HG03439 (cell line): ENCODE data around the gene FBN1.
A peak's percentile ranks its signal among the peaks of the same experiment; 100 is the strongest.

Source experiments
- ATAC-seq: cut with Tn5 transposase; IDR thresholded peaks from one replicate; pipeline ENCODE4 v1.9.1; 2021; ENCODE audit warnings: mild to moderate bottlenecking, moderate library complexity; ENCODE audit not compliant: unreplicated experiment

FBN1 gene

GRCh38 chr15:48652510-48653076, 7.1 kb upstream of the FBN1 start:
- ATAC-seq = no peak

DNA sequence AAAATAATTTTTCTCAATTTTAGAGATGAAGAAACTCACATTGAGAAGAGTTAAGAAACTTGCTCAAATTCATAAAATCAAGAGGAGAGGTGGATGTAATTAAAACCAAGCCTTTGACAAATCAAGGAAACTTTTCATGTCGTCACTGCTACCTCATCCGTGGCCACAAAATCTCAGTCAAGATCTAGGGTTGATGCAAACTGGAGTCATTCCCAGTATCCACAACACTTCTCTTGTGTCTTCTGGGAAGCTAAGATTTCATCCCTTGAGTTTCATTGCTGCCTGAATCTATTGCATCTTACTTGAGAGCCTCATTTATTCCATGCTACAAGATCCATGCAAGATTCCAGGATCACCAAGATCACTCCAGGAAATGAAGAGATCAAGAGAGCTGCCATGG, 5.4 kb upstream of the FBN1 start:
- no peak for ATAC-seq

- ATAC-seq = no peak
Measured at GRCh38 chr15:48647962-48648361, 2.5 kb upstream of the FBN1 start.

DNA sequence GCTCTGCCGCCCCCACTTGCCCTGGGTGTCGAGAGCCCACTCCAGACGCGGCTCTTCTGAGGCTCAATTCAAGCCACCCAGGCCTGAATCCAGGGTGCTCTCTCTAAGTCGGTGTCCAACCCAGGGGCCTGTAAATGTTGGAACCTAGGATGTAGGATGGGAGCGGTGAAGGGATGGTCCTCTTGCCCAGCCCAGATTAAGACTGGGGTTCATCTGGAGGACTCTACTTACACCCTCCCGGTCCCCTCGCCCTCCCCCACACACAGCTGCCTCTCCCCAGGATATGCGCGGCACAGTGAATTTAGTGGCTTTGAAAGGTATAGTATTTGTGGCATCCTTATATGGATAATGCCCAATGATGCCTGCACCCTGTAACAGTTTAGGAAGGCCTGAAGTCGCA, 822 bp upstream of the FBN1 start:
- ATAC-seq = no peak

GRCh38 chr15:48644827-48645557, 517 bp downstream of the FBN1 start:
- ATAC-seq = peak; percentile 53

DNA sequence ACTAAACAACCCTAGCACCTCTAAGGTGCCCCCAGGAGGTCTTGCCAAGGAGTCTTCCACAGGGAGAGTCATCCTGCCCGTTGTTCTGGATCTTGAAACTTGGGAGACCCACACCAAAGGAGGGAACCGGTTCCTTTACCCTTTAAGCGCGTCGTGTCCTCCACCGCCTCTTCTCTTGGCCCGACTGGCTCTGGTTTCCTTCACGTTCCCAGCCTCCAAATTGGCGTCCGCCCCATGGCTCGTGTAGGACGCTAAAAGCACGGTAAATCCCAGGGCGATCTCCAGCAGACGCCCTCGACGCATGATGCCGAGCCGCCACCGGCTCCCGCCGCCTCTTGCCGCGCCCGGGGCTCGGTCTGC, 1.1 kb downstream of the FBN1 start:
- no peak for ATAC-seq

DNA sequence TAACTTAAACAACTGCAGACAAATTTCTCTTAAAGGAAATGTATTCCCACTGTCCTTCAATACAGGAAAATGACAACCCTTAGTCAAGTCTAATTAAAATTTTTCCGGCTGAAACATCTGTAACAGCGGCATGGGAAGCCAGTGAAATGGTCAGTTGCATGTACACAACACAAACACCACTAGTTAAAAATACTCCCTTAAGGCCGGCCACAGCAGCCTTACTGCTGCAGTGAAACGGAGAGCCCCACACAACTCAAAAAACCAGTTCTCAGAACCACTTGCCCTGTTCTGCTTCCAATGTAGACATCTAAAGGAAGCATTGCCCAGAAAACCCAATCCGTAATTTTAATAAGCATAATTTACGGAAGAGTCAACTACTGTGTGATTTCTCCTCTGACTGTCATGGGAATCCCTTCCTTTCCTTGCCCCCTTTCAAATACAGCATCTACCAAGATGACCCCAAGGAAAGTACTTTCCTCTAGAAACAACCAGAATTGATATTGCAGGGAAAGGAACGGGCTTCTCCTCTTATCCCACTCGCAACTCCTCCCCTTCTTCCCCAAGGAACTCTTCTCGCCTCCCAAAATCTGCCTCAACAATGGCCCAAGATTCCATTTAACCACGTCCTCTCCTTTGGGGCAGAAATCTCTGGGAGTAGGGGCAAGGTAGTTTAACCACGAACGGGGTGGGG, 1.6 kb downstream of the FBN1 start:
- no peak for ATAC-seq

DNA sequence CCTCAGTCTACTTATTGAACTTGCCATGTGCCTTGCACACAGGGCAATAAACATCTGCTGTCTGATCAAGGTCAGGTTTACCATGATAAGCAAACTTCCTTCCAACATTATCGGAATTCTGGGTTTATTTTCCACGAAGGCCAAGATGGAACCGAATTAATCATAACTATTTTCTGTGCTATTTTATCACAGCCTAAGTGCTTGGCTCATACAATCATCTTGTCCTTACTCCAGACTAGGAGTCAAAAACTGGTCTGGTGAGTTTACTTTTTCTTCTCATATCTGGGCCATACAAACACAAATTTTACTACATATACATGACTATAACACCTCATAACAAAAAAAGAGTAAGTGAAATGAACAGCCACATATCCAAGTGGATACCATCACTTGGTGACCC, 2.3 kb downstream of the FBN1 start:
- no peak for ATAC-seq

DNA sequence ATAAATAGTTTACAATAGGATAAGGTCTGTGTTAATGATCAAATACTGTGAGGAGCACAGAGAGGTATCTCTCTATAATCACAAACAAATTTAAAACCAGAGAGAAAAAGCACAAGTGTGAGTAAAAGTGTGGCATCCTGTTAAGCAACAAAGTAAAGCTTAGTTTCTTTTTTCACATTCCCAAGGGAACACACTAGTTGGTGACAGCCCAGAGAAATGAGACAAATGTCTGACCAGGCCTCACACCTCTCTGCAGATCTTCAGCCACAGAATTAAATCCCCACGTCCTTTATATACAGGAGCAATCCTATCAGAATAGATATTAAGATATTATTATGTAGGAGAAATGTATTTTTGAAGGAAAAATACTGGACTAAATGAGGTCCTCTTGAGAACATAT, 2.7 kb downstream of the FBN1 start:
- no peak for ATAC-seq

DNA sequence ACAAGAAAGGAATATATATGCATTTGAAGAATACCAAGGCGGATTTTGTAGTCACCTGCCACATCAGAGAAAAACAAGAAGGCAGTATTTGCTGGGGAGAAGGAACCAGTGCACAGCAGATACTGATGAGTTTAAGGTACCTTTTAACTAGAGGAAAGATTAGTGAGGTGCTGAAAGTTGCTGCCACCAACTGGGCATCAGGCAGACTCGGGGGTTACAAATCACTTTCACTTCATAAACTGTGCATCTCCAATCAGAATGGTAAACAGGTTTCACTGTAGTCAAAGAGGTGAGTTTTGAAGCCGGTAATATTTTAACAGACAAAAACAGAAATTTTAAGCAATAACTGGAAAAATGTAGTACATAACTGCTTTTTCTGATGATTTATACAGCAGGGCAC, 4.1 kb downstream of the FBN1 start:
- no peak for ATAC-seq

DNA sequence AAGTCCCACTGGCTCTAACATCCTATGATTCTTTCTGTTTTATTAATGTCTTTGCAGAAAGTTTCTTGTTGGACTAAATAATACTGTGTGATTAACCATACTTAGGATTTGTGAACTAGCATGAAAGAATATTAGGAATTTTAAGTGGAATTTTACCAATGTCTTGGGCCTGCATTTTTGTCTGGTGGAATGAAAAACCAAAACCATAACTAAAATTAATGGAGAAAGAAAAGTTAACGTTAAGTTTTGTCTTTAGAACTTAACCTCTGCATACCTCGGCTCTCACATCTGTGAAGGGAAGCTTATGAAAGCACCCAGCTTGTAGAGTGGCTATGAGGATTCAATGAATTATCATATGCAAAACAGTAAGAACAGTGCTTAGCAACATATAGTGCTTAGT, 6.5 kb downstream of the FBN1 start:
- ATAC-seq = no peak

GRCh38 chr15:48637639-48638038, 7.9 kb downstream of the FBN1 start:
- no peak for ATAC-seq

DNA sequence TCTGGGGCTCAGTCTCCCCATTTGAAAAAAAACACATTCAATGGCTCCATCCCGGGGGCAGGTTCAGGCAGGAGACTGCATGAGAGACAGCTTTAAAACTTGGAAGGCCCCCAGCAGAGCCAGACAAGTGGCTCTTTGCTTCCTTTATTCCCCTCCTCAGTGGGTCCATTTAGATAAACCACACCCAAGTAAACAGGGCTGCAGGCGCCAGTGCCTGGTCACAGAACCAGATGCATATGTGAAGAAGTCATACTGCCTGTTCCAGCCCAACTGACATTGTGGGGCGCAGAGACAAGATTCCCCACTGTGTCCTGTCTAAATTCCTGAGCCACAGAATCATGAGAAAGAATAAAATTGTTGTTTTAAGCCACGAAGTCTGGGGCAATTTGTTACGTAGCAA, 9.0 kb downstream of the FBN1 start:
- no peak for ATAC-seq

- ATAC-seq = no peak
Measured at GRCh38 chr15:48634893-48635292, 10.6 kb downstream of the FBN1 start.

DNA sequence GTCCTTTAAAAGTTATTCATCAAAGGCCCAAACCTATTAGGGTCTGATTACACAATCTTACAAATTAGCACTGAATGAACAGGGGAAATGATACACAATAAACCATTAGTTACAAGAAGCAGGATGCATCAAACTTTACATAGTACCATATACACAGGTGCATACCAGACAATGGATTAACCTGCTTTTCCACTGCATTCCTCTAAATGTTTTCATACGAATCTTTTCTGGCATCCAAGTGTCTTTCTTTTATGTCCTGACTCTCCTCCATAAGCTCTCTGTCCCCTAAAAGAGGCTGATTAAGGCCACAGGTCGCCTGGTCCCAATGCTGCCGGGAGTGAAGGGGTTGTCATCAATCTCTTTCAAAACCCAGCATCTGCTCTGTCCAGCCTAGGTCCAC, 11.4 kb downstream of the FBN1 start:
- no peak for ATAC-seq

GRCh38 chr15:48632651-48633050, 12.9 kb downstream of the FBN1 start:
- ATAC-seq = no peak

DNA sequence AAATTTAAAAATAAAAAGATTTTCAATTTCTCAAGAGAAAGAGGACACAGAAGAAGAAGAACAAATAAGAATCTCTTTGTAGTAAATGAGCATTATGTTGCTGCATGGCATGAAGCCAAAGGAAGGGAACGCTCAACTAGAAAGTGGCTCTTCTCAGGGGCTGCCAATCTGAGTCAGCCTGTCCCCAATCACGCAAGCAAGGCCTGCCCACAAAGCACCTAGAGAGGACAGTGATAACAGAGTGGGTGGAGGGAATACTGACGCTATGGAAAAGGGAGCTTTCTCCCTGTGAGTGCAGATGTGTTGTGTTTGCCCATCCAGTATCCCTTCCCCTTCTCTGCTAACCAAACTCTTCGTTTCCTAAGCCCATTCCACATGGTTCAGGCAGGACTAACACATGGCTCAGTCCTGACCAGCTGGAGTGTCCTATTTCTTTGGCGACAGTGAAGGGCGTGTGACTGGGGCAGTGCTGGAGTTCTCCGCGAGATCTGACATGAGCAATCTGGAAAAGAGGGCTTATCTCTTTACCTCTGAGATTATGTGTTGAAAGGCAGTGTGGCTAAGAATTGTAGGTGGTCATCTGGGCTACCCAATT, 14.2 kb downstream of the FBN1 start:
- ATAC-seq = no peak

DNA sequence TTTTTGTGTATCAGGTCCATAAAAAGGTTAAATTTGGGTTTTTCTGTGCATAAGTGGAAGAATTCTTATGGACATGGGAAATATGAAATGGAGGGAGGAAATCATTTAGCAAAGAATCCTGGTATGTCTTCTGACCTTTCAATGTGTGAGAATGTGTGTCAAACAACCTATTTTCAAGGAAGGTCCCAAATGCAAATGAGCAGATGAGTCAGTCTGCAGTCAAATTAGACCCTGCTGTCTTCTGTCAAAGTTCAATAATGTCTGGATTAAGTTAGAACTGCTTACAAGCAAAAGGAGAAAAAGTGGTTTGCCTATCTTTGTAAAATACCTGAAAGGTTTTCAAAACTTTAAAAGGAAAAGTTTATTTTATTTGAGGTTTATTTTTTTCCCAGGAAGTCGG, 15.3 kb downstream of the FBN1 start:
- ATAC-seq = no peak

DNA sequence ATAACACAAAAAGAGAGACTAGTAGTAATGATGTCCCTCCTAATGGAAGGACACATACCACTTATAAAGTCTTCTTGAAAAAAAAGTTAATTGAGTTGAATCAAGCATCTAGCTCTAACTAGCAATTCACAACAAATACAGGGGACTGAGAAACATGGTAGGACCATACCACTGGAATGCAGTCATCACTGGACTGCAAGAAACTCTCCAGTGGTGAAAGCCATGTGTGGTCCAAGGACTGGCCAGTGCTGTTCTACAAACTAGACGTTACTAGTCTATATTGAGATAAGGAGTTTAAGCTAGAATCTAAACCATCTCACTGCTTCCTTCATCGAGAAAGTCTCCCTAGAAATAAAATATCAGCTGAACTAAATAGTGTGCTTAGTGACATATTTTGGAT, 16.7 kb downstream of the FBN1 start:
- ATAC-seq = no peak

- ATAC-seq = no peak
Measured at GRCh38 chr15:48627260-48627940, 18.1 kb downstream of the FBN1 start.

DNA sequence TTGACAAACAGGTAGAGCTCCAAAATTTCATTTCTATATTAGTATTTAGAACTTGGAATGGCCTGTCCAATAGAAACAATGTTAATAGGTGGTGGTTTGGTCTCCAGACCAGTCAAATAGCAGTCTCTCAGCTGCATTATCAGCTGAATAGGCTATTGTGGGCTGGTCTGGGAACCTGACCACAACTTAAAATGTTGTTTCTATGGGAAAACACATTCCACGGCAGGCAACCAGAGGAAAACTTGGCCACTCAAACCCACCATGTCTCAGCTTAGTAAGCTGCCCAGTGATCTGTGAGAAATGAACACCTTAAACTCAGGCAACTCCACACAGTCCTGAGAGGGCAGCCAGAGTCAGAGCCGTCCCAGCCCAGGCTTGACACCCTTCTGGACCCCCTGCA, 20.4 kb downstream of the FBN1 start:
- ATAC-seq = no peak

- no peak for ATAC-seq
Measured at GRCh38 chr15:48624700-48625099, 20.8 kb downstream of the FBN1 start.
